ENCODE results near the gene PI4KA.
"Not testable (repeated sequence)": the region's sequence is repeated elsewhere in the genome, so short reads cannot be mapped to it uniquely, and the experiment has no call there.

DNA sequence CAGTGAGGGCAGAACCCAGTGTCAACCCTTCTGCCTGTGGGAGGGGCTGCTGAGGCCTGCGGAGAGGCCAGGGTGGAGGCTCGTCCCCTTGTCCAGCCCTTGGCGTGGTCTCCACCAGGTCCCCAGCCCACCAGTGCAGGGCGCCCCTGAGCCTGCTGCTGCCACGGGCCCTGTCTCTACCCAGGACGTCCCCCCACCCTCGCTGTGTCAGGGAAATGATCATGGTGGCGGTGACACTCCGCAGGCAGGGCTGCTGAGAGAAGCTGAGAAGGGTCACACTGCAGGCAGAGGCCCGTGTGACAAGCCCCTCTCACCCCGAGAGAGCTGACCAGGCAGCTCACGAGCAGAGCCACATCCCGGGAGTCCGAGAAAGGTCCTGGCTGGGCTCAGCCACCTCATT lies 164.4 kb downstream of the PI4KA start:
- TF ChIP-seq, protein P1, sequence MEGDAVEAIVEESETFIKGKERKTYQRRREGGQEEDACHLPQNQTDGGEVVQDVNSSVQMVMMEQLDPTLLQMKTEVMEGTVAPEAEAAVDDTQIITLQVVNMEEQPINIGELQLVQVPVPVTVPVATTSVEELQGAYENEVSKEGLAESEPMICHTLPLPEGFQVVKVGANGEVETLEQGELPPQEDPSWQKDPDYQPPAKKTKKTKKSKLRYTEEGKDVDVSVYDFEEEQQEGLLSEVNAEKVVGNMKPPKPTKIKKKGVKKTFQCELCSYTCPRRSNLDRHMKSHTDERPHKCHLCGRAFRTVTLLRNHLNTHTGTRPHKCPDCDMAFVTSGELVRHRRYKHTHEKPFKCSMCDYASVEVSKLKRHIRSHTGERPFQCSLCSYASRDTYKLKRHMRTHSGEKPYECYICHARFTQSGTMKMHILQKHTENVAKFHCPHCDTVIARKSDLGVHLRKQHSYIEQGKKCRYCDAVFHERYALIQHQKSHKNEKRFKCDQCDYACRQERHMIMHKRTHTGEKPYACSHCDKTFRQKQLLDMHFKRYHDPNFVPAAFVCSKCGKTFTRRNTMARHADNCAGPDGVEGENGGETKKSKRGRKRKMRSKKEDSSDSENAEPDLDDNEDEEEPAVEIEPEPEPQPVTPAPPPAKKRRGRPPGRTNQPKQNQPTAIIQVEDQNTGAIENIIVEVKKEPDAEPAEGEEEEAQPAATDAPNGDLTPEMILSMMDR (IDR thresholded peaks at IDR 0.05; ENCODE audit: low read depth, low read length): not testable (repeated sequence)
- TF ChIP-seq POLR2A (IDR thresholded peaks at IDR 0.05; ENCODE audit: extremely low read depth, insufficient read length): not testable (repeated sequence)
- TF ChIP-seq, protein P2, sequence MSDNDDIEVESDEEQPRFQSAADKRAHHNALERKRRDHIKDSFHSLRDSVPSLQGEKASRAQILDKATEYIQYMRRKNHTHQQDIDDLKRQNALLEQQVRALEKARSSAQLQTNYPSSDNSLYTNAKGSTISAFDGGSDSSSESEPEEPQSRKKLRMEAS (IDR thresholded peaks at IDR 0.05; ENCODE audit: low read depth, low read length): not testable (repeated sequence)

Data from NB4 (cell line).